ENCODE measurements around the gene SCN8A.

Gene SCN8A

DNA sequence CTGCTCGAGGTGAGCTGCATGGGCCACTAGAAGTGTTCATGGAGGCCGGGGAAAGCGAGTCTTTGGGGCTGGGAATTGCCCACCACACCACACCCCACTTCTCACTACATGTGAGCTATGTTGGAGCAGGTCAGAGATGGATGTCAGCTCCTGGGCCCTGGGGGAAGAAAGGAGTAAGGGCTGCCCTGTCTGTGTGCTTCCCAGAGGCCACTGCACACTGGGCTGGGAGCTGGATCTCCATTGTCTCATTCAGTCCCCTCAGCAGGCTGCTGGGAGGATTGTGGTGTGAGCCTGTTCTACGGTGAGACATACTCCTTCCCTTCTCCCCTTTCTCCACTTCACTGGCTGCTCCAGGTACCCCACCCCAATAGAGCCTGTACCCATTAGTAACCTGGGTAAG is 247.0 kb downstream of the SCN8A start:
- no peak for DNase-seq (ENCODE audit: low spot score)
- in situ Hi-C loops (cut with MboI; ENCODE audit: low sequenced_read_pairs, unreplicated experiment) = no loop called here
- TF ChIP-seq, protein P1, sequence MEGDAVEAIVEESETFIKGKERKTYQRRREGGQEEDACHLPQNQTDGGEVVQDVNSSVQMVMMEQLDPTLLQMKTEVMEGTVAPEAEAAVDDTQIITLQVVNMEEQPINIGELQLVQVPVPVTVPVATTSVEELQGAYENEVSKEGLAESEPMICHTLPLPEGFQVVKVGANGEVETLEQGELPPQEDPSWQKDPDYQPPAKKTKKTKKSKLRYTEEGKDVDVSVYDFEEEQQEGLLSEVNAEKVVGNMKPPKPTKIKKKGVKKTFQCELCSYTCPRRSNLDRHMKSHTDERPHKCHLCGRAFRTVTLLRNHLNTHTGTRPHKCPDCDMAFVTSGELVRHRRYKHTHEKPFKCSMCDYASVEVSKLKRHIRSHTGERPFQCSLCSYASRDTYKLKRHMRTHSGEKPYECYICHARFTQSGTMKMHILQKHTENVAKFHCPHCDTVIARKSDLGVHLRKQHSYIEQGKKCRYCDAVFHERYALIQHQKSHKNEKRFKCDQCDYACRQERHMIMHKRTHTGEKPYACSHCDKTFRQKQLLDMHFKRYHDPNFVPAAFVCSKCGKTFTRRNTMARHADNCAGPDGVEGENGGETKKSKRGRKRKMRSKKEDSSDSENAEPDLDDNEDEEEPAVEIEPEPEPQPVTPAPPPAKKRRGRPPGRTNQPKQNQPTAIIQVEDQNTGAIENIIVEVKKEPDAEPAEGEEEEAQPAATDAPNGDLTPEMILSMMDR (IDR thresholded peaks at IDR 0.05; ENCODE audit: borderline replicate concordance, control extremely low read depth, extremely low read depth, insufficient read depth, missing control alignments) = no peak

DNA sequence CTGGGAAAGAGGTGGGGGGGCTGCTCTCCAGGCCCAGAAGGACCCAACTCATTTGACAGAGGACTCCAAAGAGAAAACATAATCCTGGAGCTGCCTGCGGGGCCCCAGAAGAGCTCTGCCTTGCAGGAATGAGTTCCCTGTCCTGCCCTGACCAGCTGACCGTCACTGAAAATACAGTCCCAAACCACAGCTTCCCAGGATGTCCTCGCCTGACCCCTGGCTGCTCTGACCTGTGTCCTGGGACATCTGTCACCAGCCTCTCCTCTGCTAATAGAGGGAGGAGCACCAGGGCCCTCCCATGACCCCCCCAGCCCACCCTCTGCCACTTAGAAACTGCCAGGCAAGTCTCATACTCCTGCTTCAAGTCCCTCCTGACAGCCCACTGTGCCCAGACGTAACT is 247.7 kb downstream of the SCN8A start:
- in situ Hi-C loops (cut with MboI; ENCODE audit: low sequenced_read_pairs, unreplicated experiment) = no loop called here
- TF ChIP-seq, protein P1 (IDR thresholded peaks at IDR 0.05; ENCODE audit: borderline replicate concordance, control extremely low read depth, extremely low read depth, insufficient read depth, missing control alignments) = no peak
- DNase-seq (ENCODE audit: low spot score) = no peak

DNA sequence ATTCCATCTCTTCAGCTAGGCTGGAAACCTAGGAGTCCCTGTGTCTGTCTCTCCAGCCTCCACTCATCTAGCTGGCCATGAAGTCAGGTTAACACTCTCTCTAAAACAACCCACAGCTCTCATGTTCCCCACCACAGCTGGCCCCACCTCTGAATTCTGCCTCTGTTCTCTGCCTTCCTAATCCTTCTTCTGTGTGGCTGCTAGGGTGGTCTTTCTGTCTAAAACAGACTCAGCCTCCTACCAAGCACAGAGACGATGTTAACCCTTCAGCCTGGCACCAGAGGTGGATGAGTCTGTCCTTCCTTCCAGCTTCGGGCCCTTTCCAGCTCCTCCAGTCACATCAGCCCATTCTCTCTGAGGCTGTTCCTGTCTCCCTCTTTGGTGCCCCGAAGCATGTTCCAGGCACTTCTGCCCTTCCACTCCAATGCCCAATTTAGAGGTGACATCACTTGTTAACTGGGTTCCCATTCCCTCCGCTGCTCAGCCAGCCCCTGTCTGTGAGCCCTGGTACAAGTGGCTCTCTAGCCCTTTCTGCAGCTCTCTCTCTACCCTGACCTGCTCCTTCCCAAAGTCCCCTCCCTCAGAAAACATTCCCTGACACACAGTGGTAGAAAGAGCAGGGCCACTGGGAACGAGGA is 248.4 kb downstream of the SCN8A start:
- TF ChIP-seq, protein P1 (IDR thresholded peaks at IDR 0.05; ENCODE audit: borderline replicate concordance, control extremely low read depth, extremely low read depth, insufficient read depth, missing control alignments) = no peak
- DNase-seq (ENCODE audit: low spot score) = no peak
- in situ Hi-C loops (cut with MboI; ENCODE audit: low sequenced_read_pairs, unreplicated experiment) = no loop called here

DNA sequence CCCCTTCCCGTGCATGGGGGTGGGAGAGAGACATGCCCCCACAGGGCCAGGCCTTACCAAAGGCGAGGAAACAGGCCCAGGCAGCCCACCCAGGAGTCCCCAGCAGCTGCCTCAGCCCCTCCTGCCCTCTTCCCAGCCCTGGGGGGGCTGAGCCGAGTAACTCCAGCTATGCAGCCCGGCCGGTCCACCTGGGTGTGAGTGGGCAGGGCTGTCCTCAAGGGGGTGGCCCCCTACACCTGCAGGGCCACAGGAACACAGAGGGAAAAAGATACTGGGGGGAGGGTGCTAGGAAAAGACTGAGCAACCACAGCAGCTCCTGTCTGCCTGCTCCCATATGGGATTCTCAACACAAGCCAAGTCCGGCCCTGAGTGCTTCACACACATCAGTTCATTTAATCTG is 249.9 kb downstream of the SCN8A start:
- no peak for DNase-seq (ENCODE audit: low spot score)
- in situ Hi-C loops (cut with MboI; ENCODE audit: low sequenced_read_pairs, unreplicated experiment) = no loop called here
- TF ChIP-seq, protein P1 (IDR thresholded peaks at IDR 0.05; ENCODE audit: borderline replicate concordance, control extremely low read depth, extremely low read depth, insufficient read depth, missing control alignments) = no peak

DNA sequence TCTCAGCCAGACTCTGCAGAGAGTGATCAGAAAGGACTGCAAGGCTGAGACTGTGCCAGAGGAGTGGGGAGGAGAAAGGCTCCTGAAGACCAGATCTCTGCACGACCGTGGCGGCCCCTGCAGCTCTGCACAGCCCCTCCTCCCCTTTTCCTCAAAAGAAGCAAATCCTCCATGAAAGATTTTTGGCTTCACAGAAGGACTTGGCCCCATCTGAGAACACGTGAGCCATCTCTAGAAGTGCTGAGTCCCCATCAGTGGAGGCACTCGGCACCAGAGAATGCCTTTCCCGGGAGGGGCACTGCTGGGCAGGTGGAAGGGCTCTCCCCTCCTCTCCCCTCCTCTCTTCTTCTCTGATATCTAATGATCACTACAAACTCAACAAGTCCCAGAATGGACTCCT is 250.7 kb downstream of the SCN8A start:
- TF ChIP-seq, protein P1 (IDR thresholded peaks at IDR 0.05; ENCODE audit: borderline replicate concordance, control extremely low read depth, extremely low read depth, insufficient read depth, missing control alignments) = no peak
- no peak for DNase-seq (ENCODE audit: low spot score)
- in situ Hi-C loops (cut with MboI; ENCODE audit: low sequenced_read_pairs, unreplicated experiment) = no loop called here

DNA sequence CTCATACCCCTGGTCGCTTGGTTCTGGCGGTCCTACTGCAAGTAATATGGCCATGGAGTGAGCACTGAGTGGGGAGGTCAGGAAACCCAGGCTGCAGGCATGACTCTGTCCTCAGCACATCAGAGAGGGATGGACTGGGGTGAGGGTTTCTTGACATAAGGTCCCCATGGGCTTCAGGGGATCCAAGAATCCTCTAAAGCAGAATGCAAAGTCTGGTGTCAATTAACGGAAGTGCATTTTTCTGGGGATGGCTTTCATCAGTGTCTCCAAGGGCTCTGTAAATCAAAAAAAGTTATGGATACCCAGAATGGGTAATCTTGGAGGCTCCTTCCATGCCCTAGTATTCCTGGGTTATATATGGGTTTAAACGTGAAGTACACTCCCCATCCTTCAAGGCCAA is 253.8 kb downstream of the SCN8A start:
- in situ Hi-C loops (cut with MboI; ENCODE audit: low sequenced_read_pairs, unreplicated experiment) = no loop called here

More for the DNA sequence above, 253.8 kb downstream of the SCN8A start:
- TF ChIP-seq, protein P1 (IDR thresholded peaks at IDR 0.05; ENCODE audit: borderline replicate concordance, control extremely low read depth, extremely low read depth, insufficient read depth, missing control alignments) = no peak
- DNase-seq (ENCODE audit: low spot score) = no peak

Data from GM13976 (cell line).